Gastrocnemius medialis (tissue), 4 donors: Measurements from ENCODE around the gene WSB1.

Experiments
- POLR2A ChIP-seq, 2 donors: fragments of 450-650 bp; IDR thresholded peaks; one replicate each; pipeline ENCODE4 v1.6.1; 2017; ENCODE audit warnings: antibody characterized with exemption in 2 of 2, mild to moderate bottlenecking in 2 of 2, moderate library complexity in 2 of 2
- TF ChIP-seq, protein P1 (sequence below), 5 experiments: fragments of 450-650 bp in 3 of 5; fragments of 200-600 bp in 2 of 5; sonication (generic) in 2 of 5; IDR thresholded peaks in 4 of 5; conservative IDR thresholded peaks in 1 of 5; 1 replicate in 4 of 5; 2 replicates in 1 of 5; pipeline ENCODE4 v1.5.1; 2016 to 2019; ENCODE audit warnings: antibody characterized with exemption in 5 of 5, mild to moderate bottlenecking in 3 of 5, moderate library complexity in 3 of 5

DNA sequence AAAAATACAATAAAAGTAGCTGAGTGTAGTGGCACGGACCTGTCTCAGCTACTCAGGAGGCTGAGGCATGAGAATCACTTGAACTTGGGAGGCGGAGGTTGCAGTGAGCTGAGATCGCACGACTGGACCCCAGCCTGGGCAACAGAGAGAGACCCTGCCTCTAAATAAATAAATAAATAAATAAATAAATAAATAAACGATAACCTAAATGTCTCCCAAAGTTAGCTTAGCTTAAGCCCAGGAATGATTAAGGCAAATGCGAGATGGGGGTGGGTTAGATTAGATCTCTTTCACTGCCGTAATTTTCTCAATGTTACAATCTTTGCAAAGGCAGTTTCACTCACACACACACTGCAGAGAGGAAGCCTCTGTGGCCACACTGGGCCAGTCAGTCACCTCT is 46.7 kb downstream of the WSB1 start:
- no peak for TF ChIP-seq POLR2A (IDR thresholded peaks at IDR 0.05)
- TF ChIP-seq, protein P1, sequence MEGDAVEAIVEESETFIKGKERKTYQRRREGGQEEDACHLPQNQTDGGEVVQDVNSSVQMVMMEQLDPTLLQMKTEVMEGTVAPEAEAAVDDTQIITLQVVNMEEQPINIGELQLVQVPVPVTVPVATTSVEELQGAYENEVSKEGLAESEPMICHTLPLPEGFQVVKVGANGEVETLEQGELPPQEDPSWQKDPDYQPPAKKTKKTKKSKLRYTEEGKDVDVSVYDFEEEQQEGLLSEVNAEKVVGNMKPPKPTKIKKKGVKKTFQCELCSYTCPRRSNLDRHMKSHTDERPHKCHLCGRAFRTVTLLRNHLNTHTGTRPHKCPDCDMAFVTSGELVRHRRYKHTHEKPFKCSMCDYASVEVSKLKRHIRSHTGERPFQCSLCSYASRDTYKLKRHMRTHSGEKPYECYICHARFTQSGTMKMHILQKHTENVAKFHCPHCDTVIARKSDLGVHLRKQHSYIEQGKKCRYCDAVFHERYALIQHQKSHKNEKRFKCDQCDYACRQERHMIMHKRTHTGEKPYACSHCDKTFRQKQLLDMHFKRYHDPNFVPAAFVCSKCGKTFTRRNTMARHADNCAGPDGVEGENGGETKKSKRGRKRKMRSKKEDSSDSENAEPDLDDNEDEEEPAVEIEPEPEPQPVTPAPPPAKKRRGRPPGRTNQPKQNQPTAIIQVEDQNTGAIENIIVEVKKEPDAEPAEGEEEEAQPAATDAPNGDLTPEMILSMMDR (IDR thresholded peaks at IDR 0.05 in 4 of 5, conservative IDR thresholded peaks at IDR 0.05 in 1 of 5): no peak
